Kidney epithelial cell (primary cell): ENCODE measurements around the gene GAA. TPM values are rescaled to one million over a fixed set of nuclear protein-coding genes. Genes with fewer than 3 reads are reported as not detected.

ENCODE experiments used
- DNase-seq: peaks from one replicate; pipeline ENCODE4 v3.0.0-alpha.2; 2010; ENCODE audit warnings: low read depth
- H3K27me3 ChIP-seq: 2 replicates; pipeline ENCODE4 v1.6.0; 2011; ENCODE audit warnings: low read length; ENCODE audit not compliant: control insufficient read depth, insufficient read depth
- H3K36me3 ChIP-seq: 2 replicates; pipeline ENCODE4 v1.5.1; 2011; ENCODE audit warnings: low read length; ENCODE audit not compliant: control insufficient read depth, insufficient read depth
- H3K4me3 ChIP-seq: 2 replicates; pipeline ENCODE4 v1.5.1; 2011; ENCODE audit warnings: low read depth, mild to moderate bottlenecking, control low read depth, low read length
- CTCF ChIP-seq: IDR thresholded peaks from 2 replicates; pipeline ENCODE4 v1.5.1; 2011; ENCODE audit warnings: mild to moderate bottlenecking, moderate library complexity, low read length, control low read depth, inconsistent platforms; ENCODE audit not compliant: insufficient read depth, poor library complexity, severe bottlenecking
- total RNA-seq: library from RNA; depleted of rRNA; stranded (reverse); fragments of >200 nt; gene quantifications from 2 replicates; pipeline ENCODE4 v1.2.3, GENCODE V29; 2015

The GAA gene
- total RNA-seq, 1 donor from 2014 or later: 60.9 TPM

- H3K36me3 ChIP-seq: no peaks in the 10 kb centered on the region
- TF ChIP-seq CTCF: no peak
- no peak overlapping the region for H3K4me3 ChIP-seq
- no peak for DNase-seq
- peaks cover 1% of the 10 kb centered on the region for H3K27me3 ChIP-seq
Measured at GRCh38 chr17:80107231-80108021, 6.0 kb downstream of the GAA start.

GRCh38 chr17:80108036-80108971 lies 6.9 kb downstream of the GAA start:
- H3K27me3 ChIP-seq: peaks cover 3% of the 10 kb centered on the region
- DNase-seq: no peak
- no peaks in the 10 kb centered on the region for H3K36me3 ChIP-seq
- no peak for TF ChIP-seq CTCF
- H3K4me3 ChIP-seq: no peak overlapping the region

- no peak for TF ChIP-seq CTCF
- no peak for DNase-seq
- H3K4me3 ChIP-seq: no peak overlapping the region
- no peaks in the 10 kb centered on the region for H3K36me3 ChIP-seq
- peaks cover 3% of the 10 kb centered on the region for H3K27me3 ChIP-seq
Measured at GRCh38 chr17:80109066-80109660, 7.8 kb downstream of the GAA start.

GRCh38 chr17:80109713-80110446 lies 8.5 kb downstream of the GAA start:
- Histone ChIP-seq H3K4me3 (no peak overlapping the region), H3K36me3 (no peaks in the 10 kb centered on the region), H3K27me3 (peaks cover 3% of the 10 kb centered on the region)
- no peak for DNase-seq
- no peak for TF ChIP-seq CTCF

- DNase-seq: no peak
- H3K36me3 ChIP-seq: no peaks in the 10 kb centered on the region
- TF ChIP-seq CTCF: no peak
- no peak overlapping the region for H3K4me3 ChIP-seq
- H3K27me3 ChIP-seq: peaks cover 3% of the 10 kb centered on the region
Measured at GRCh38 chr17:80110447-80110812, 9.0 kb downstream of the GAA start.
